Occipital lobe (tissue), 2 donors: ENCODE measurements around the gene SEC63. TPM values are rescaled to one million over a fixed set of nuclear protein-coding genes. Genes with fewer than 3 reads are reported as not detected.
"Not testable (repeated sequence)": the region's sequence is repeated elsewhere in the genome, so short reads cannot be mapped to it uniquely, and the experiment has no call there.

ENCODE experiments used
- DNase-seq: peaks from one replicate; lab custom pipeline; 2025; lab: John Stamatoyannopoulos, UW
- total RNA-seq: library from RNA; depleted of rRNA; stranded (reverse); fragments of >200 nt; gene quantifications from one replicate; pipeline ENCODE4 v1.2.3, GENCODE V29; 2014

Gene SEC63
- total RNA-seq, 1 donor from 2014 or later, result 56.8 TPM

DNA sequence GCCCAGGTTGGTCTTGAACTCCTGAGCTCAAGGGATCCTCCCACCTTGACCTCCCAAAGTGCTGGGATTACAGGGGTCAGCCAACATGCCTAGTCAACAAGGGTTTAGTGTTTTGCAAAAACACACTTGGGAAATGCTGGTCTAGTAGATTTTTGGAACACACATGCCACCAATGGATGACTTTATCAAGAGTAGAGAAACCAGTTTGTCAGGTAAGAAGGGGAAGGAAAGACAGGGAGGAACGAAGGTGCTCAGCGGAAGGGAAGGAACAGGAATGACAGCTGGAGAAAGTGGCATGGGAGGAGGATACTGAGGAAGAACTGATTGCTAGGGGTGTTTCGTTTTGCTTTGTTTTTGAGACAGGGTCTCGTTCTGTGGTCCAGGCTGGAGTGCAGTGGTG is 15.6 kb upstream of the SEC63 start:
- DNase-seq, result no peak

DNA sequence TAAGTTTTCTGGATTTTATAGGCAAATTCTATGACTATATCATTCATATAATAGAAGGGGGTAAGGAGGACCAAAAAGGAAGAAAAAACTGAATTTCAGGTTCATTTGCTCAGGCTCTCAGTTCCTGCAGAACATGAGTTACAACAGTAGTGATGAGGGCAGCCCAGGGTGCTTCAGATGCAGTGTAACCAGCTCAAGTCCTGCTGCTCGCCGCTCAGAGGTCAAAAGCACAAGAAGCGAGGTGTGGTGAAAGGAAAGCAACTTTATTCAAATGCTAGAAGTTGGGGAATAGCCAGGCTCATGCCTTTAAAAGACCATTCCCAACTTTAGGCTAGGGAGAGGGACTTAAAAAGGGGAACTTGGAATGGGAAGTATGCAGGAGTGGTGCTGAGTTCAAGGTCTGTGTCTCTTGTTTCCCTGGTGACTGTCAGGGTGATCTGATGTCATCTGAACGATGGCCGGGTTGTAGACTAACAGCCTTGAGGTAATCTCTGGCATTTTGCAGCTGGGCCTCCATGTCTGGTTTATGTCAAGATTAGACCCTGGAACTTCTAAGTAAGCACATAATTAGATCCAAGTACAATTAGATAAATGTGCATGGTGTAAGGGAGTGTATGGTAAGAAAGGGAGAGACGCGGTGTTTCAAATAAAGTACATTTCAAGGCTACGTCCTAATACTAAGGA is 14.5 kb upstream of the SEC63 start:
- no peak for DNase-seq

DNA sequence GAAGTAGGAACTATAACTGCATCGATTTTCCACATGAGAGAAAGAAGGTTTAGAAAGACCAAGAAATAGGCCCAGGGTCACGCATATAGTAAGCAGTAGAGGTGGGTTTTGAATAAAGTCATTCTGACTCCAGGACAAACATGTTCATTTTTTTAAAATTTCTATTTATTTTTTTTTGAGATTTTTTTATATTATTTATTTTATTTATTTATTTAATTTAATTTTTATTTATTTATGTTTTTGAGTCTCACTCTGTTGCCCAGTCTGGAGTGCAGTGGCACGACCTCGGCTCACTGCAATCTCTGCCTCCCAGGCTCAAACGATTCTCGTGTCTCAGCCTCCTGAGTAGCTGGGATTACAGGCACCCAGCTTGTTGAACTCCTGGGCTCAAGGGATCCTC is 13.2 kb upstream of the SEC63 start:
- DNase-seq, result no peak

DNA sequence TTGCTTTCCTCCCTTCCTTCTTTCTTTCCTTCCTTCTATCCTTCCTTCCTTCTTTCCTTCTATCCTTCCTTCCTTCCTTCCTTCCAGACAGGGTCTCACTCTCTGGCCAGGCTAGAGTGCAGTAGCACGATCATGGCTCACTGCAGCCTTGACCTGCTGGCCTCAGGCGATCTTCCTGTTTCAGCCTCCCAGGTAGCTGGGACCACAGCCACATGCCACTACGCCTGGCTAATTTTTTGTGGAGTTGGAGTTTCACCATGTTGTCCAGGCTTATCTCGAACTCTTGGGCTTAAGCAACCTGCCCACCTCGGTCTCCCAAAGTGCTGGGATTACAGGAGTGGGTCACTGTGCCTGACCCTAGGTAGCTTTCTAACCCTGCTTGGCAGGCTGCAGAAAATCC is 12.2 kb upstream of the SEC63 start:
- DNase-seq, result no peak

DNA sequence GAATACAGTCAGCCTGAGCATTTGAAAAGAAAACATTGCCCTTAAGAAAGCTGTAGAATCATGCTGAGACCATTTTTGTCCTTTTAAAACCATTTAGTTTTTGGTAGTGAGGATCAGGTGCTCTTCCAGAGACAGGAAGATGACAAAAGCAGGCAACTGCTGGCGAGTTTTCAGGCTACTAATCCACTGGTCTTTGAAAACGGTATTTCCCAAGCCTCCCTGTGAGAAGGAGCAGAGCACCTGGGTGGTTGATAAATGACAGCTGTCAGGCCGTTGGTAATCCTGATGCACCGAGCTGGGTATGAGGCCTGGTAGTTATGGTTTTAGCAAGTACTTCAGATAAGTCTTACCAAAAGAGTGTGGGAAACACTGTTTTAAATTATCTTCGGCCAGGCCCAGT is 10.1 kb upstream of the SEC63 start:
- no peak for DNase-seq

DNA sequence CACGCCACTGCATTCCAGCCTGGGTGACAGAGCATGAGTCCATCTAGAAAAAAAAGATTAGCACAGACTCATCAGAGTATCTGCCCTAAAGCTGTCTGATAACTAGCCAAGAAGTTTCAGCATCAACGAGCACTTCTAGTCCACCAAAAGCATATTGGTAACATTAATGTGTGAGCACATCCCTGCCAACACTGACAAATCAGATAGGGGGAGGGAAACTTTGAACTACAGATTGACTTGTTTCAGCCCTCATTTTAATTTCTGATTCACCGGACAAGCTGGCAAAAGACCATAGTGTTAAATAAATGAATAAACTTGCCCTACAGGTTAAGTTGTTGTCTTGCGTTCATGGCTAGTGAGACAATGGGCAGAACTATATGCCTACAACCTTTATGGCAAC is 7.7 kb upstream of the SEC63 start:
- no peak for DNase-seq

DNA sequence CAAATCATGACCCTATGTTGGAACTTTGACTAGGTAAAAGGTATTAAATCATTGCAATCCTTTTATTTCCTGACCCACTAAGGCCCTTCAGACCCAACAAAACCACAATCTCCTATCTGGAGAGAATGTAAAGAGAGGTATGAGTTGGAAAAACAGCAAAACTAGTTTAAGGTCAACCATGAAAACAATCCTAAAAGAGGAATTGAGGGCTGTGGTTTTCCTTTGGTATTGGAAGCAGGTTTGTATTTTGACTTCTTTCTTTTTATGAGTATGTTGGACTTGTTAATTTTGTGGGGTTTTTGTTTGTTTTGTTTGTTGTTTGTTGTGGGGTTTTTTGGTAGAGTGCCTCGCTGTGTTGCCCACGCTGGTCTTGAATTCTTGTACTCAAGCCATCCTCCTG is 4.7 kb upstream of the SEC63 start:
- no peak for DNase-seq

DNA sequence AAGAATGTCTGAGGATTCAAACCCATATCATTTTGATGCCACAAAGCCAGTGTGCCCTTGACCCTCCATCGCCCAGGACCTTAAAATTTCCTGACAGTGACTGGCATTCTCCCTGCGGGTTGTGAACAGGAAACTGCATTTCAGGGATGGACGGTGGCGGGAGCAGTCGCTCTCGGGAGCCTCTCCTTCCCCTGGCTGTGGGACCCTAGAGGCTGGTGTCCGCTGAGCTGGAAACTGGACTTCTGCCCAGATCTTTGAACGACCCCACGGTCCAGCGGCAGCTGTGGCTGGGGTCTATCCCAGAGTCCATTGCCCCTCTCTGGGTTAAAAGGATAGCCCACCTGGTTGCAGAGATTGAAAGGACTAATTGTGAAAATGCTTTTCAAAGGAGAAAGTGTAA is 1.4 kb upstream of the SEC63 start:
- DNase-seq, result no peak

DNA sequence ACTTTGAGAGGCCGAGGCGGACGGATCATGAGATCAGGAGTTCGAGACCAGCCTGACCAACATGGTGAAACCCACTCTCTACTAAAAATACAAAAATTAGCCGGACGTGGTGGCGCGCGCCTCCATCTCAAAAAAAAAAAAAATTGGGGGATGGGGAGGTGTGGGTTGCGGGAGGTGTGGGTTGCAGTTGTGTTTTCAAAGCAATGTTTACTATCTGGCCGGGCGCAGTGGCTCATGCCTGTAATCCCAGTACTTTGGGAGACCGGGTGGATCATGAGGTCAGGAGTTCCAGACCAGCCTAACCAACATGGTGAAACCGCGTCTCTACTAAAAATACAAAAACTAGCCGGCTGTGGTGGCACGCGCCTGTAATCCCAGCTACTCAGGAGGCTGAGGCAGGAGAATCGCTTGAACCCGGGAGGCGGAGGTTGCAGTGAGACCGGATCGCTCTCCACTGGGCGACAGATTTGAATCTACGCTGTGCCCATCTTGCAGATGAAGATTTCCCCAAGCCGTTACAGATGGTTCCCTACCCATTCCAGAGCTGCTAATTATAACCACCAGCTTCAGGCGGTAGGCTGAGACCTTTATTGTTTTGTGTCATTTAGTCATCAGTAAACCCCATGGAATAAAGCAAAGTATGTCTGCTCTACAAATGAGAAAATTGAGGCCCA is 818 bp upstream of the SEC63 start:
- not testable (repeated sequence) for DNase-seq

DNA sequence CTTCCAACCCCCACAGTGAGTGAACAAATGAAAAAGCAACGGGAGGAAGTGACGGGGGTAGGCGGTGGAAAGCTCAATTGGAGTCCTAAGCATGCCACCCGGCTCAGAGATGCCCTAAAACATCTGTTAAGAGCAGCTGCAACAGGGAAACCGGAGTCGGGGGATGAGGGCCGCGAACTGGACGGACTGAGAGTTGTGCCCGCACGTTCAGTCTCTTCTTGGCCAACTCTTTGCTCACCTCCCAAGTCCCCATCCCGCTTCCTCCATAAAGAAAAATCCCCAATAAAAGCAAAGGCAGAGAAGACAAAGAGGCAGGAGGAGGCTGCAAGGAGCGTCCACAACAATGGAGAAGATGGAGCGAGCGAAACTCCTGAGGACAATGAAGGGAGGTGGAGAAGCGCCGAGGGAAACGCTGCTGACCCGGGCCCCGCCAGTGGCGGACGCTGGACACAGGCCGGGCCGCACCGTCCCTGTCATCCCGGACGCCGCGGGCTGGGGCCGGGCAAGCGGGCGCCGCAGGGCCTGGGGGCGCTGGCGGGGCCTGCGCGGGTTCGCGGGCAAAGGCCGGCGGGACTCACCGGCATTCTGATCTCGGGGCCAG is 600 bp downstream of the SEC63 start:
- DNase-seq, result no peak

DNA sequence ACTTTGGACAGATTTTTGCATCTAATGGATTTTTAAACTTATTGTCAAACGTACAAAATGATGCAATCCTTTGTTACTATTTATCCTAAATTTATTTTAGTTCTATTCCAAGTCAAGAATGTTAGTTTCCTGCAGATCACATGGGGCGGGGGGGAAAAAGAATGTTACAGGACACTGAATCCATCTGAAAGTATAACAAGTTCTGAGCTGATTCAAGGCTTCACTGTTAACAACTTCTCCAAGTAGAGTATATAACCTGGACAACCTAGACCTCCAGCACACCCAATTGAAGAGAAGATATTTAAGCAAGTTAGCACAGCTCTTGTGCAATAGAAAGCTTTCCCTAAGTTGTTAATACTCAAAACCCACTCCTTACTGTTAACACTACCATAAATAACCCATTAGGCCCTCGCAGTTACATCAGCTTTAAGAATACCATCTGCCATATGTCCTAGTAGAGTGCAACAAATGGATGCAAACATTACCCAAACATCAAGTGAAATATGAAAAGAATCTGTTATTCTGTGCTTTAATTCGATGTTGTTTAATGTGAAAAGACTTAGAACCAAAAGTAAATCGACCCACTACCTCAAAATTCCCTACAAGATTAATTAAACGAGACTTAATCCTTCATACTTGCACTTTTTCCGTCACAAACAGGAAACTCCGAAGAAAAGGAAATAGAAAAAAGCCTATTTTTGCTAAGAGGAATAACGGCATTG is 1.3 kb downstream of the SEC63 start:
- DNase-seq, result no peak

DNA sequence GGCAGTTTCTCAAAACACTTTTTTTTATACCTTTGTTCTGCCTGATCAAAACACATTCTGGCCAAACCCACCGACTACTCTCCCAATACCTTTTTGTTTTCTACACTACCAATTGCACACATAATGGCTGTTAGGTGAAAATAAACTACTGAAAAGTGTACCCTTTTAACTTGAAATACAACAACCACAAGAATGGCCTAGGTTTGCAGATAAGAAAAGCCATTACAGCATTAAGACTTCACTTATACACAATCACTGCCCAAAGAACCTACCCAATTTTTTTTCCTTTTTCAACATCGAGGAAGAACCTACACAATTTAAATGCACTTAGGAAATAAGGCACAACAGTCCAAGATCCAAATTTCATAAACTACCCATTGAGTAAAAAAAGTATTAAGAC is 1.8 kb downstream of the SEC63 start:
- DNase-seq, result no peak

DNA sequence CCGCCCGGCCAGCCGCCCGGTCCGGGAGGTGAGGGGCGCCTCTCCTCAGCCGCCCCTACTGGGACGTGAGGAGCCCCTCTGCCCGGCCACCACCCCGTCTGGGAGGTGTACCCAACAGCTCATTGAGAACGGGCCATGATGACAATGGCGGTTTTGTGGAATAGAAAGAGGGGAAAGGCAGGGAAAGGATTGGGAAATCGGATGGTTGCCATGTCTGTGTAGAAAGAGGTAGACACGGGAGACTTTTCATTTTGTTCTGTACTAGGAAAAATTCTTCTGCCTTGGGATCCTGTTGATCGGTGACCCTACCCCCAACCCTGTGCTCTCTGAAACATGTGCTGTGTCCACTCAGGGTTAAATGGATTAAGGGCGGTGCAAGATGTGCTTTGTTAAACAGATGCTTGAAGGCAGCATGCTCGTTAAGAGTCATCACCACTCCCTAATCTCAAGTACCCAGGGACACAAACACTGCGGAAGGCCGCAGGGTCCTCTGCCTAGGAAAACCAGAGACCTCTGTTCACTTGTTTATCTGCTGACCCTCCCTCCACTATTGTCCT is 4.1 kb downstream of the SEC63 start:
- DNase-seq, result not testable (repeated sequence)

DNA sequence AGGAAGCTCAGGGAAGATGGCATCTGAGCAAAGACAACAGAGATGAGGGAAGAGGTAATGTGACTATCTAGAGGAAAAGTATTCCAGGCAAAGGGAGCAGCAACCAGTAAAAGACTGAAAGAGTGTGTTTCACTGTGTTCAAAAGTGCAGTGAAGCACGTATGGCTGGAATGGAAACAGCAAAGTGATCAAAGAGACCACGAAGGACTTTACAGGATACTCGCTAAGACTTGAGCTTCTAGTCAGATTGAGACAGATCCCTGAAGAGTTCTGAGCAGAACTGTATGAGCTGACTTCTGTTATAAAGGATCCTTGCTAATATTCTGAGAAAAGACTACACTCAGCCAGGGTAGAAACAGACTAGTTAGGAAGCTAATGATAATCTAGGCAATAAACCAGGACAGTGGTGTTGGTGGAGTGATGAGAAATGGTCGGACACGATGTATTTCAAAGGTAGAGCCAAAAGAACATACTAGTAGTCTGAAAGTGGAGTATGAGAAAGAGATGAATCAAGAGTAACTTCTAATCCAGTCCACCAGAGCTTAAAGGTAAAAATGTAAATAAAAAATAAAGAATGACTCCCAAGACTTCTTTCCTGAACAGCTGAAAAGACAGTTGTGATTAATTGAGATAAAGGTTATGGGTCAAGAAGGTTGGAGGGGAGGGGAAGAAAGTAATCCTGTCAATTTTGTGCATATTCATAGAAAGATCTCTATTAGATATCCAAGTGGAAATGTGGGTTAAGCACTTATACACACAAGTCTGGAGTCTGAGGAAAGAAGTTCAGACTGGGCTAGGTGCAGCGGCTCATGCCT is 14.2 kb downstream of the SEC63 start:
- no peak for DNase-seq

DNA sequence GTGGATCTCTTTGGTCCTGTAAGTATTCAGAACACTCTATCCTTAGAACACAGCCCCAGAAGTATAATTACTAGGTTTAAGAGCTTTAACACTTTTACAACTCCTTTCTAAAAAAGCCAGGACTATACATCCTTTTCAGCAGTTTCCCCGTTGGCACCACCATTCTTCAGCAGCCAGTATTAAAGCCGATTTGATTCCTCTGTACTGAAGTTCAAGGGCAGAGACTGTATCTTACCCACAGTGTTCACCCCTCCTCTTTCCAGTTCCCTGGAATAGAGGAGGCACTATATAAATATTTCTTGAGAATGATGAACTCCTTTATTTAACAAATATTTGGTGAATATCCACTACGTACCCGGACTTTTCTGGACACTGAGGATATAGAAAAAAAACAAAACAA is 15.9 kb downstream of the SEC63 start:
- no peak for DNase-seq

DNA sequence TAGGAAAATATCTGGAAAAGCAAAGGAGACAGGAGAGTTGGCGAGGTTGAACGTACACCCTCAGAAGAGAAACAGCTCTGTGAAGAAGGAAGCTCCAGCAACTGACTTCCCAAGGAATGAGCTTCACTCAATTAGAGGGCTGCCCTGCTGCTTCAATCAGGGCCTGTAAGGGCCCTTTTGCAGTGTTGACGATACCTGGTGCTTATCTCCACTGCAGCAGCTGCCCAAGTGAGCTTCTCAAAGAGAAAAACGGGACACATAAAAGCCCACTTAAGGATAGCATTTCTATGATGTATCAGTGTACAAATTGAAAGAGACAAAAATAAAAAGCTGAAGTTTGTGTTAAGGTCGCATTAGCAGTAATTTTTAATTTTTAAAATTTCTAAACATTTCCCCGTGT is 16.4 kb downstream of the SEC63 start:
- no peak for DNase-seq

DNA sequence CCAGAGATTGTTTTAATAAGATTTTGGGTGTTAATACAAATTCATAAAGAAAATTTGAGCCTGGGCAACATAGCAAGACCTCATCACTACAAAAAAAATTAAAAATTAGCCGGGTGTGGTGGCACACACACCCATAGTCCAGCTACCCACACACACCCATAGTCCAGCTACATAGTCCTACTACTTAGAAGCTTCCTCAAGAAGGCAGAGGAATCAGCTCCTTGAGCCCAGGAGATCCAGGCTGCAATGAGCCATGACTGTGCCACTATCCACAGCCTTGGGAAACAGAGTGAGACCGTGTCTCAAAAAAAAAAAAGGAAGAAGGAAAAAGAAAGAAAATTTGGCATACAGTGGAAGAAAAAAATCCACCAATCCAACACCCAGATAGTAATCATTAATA is 16.8 kb downstream of the SEC63 start:
- no peak for DNase-seq

DNA sequence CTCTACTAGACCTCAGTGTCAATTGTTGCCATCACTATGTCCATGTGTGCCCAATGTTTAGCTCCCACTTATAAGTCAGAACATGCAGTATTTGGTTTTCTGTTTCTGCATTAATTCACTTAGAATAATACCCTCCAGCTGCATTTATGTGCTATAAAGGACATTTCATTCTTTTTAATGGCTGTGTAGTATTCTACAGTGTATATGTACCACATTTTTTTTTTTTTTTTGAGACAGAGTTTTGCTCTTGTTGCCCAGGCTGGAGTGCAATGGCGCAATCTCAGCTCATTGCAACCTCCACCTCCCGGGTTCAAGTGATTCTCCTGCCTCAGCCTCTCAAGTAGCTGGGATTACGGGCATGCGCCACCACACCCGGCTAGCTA is 21.1 kb downstream of the SEC63 start:
- DNase-seq, result not testable (repeated sequence)

DNA sequence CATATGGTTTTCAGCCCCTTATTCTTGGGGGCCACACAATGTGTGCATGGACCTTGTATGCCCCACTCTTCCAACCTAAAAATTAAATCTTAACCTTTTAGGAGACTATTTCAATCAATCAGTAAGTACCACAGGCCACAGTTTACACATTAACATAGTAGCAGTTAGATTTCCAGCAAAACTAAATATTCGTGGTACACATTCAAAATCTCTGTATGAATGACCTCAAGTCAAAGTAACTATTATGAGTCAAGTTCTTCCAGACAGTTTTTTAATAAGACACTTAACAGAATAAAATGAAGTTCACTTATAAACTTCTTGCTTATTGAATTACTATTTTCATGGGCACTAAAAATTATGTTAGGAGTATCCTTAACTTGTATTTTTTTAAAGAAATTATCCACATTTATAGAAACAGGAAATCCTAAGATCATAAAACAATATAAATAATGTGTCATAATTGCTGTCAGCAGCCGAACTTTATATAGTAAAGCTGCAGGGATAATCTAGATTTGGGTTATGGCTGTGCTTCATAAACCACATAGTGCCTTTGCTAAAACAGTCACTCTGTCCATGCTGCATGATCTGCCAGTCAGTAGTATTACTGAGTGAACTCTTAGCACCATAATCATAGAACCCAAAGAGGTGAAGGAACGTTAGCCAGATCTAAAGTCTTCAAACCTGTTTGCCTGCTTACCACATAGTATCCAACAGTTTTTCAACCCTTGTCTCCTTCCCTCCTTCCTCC is 21.7 kb downstream of the SEC63 start:
- no peak for DNase-seq

DNA sequence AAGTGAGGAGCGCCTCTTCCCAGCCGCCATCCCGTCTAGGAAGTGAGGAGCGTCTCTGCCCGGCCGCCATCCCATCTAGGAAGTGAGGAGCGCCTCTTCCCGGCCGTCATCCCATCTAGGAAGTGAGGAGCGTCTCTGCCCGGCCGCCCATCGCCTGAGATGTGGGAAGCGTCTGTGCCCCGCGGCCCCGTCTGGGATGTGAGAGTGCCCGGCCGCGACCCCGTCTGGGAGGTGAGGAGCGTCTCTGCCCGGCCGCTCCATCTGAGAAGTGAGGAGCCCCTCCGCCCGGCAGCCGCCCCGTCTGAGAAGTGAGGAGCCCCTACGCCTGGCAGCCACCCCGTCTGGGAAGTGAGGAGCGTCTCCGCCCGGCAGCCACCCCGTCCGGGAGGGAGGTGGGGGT is 23.8 kb downstream of the SEC63 start:
- DNase-seq, result not testable (repeated sequence)

DNA sequence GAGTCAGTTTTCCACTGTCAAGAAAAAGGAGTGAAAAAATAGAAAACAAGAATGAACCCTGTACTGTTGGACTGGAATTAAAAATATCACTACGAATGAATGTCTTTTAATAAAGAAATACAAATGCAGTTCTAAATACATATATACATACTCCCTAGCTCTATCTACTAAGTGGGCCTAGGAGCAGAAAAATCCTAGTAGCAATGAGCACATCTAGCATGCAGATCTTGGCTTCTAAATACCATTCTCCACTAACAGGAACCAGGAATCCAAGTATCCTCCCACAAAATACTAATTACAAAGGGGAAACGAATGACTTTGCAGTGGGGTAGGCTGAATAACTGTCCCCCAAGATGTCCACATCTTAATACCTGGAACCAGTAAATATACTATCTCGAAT is 25.4 kb downstream of the SEC63 start:
- DNase-seq, result no peak
